ENCODE measurements around the gene DCBLD2. TPM values are rescaled to one million over a fixed set of nuclear protein-coding genes. Genes with fewer than 3 reads are reported as not detected.

The DCBLD2 gene
- total and polyA plus RNA-seq, 9 of the 15 experiments (the other 6 are each of a cell fraction or from before 2014, with no cell fraction given) = 2.7 to 14.6 (median 7.4) TPM

DNA sequence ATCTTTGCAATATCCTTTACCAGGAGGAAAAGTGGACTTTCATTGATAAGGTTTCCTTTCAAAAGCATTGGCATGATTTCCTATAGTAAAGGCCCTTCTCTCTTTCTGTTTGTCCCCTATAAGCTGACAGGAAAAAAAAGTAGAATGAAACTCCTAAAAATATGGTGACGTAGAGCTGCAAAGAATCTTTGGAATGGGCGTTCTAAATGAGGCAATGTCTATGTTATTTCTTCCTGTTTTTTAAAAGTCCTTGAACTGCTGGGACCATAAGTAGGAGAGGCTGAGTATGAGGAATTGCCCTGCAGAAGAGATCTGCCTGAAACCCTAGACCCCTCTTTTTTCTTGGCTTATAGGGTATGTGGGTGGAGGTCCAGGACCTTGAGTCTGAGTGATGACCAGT, 121.2 kb downstream of the DCBLD2 start:
- 0% methylated on average over 1 of the region's 2 CpGs for WGBS (ENCODE audit: insufficient coverage, low coverage, missing lambda C conversion rate)
- no peaks in the 10 kb centered on the region for H3K9me1 ChIP-seq (ENCODE audit: control insufficient read depth, insufficient read depth, low read length)
- BruUV-seq (replicated peaks) = no TSS peak
- no peak overlapping the region for H2AFZ ChIP-seq (ENCODE audit: low read depth, low read length)
- no peak for FAIRE-seq
- no peak overlapping the region for H3K27ac ChIP-seq (ENCODE audit: extremely low read depth, low read depth, low read length)
- H3K27me3 ChIP-seq (ENCODE audit: control insufficient read depth in 2 of 2, insufficient read depth in 2 of 2, low read length in 2 of 2) = peaks cover 0 to 3% of the 10 kb centered on the region in 2 experiments; a peak in 1 of 5 replicates
- ChIA-PET POLR2A (no interaction called here), CTCF (ENCODE audit: low intra/inter-chr PET ratio) (no interaction called here)
- H3K4me1 ChIP-seq (replicated peaks in 1 of 2; ENCODE audit: control insufficient read depth in 2 of 2, insufficient read depth in 2 of 2, low read length in 2 of 2) = no peaks in the 10 kb centered on the region
- in situ Hi-C loops (cut with MboI) (no loop called here), intact Hi-C loops (cut with micrococcal nuclease) (no loop called here)
- no peak overlapping the region for H3K4me2 ChIP-seq (ENCODE audit: insufficient read depth, low read length)
- no peaks in the 10 kb centered on the region for H3K36me3 ChIP-seq (ENCODE audit: control insufficient read depth, insufficient read depth, low read length)
- TF ChIP-seq RHOXF2B (CRISPR knock-in tag; conservative IDR thresholded peaks at IDR 0.05) (no peak), FOXA1 (IDR thresholded peaks at IDR 0.05; ENCODE audit: borderline replicate concordance) (no peak), DIDO1 (tag; IDR thresholded peaks at IDR 0.05; ENCODE audit: low read depth) (no peak), WHSC1 (IDR thresholded peaks at IDR 0.05; ENCODE audit: low read length) (no peak), KAT7 (CRISPR knock-in tag; IDR thresholded peaks at IDR 0.05; ENCODE audit: borderline replicate concordance) (no peak), CREB1 (IDR thresholded peaks at IDR 0.05) (no peak), CREB1 (CRISPR knock-in tag; IDR thresholded peaks at IDR 0.05) (no peak), ZBED1 (IDR thresholded peaks at IDR 0.05) (no peak), ZBTB7A (IDR thresholded peaks at IDR 0.05; ENCODE audit: borderline replicate concordance, control insufficient read depth, low read depth, low read length) (no peak), HNRNPH1 (optimal IDR thresholded peaks at IDR 0.05; ENCODE audit: low read depth, low read length) (no peak), NR1H2 (CRISPR knock-in tag; IDR thresholded peaks at IDR 0.05) (no peak)
- TF ChIP-seq, protein P1, sequence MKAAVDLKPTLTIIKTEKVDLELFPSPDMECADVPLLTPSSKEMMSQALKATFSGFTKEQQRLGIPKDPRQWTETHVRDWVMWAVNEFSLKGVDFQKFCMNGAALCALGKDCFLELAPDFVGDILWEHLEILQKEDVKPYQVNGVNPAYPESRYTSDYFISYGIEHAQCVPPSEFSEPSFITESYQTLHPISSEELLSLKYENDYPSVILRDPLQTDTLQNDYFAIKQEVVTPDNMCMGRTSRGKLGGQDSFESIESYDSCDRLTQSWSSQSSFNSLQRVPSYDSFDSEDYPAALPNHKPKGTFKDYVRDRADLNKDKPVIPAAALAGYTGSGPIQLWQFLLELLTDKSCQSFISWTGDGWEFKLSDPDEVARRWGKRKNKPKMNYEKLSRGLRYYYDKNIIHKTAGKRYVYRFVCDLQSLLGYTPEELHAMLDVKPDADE (conservative IDR thresholded peaks at IDR 0.05; ENCODE audit: control insufficient read depth, low read depth, low read length) = no peak
- H3K4me3 ChIP-seq = no peak overlapping the region
- H3K9ac ChIP-seq (ENCODE audit: insufficient read depth in 1 of 2, low read depth in 2 of 2, low read length in 2 of 2) = no peak overlapping the region
- no peaks in the 10 kb centered on the region for H3K79me2 ChIP-seq (ENCODE audit: control insufficient read depth, insufficient read depth, low read length)
- H4K20me1 ChIP-seq (replicated peaks; ENCODE audit: control insufficient read depth, insufficient read depth, low read length) = no peaks in the 10 kb centered on the region
- no peaks in the 10 kb centered on the region for H3K9me3 ChIP-seq (replicated peaks; ENCODE audit: control insufficient read depth, insufficient read depth, low read depth, low read length)
- DNase-seq (ENCODE audit: extremely low read depth in 1 of 4, low spot score in 3 of 4) = no peak
- no peak for ATAC-seq
